Lower leg skin (tissue), 4 donors: ENCODE data around the gene MPZL1. TPM values are rescaled to one million over a fixed set of nuclear protein-coding genes. Genes with fewer than 3 reads are reported as not detected.

Source experiments
- DNase-seq, 2 donors: peaks; one replicate each; pipeline ENCODE4 v3.0.0-alpha.2; 2019; ENCODE audit warnings: low spot score in 2 of 2
- H3K4me3 ChIP-seq: fragments of 200-600 bp; sonication (generic); 2 replicates; pipeline ENCODE4 v1.5.1; 2017; ENCODE audit warnings: mild to moderate bottlenecking, low read depth; ENCODE audit not compliant: poor library complexity, severe bottlenecking
- POLR2A ChIP-seq, 2 donors: fragments of 450-650 bp; IDR thresholded peaks; one replicate each; pipeline ENCODE4 v1.6.1; 2016 to 2017; ENCODE audit warnings: antibody characterized with exemption in 2 of 2, mild to moderate bottlenecking in 1 of 2, moderate library complexity in 1 of 2
- WGBS, 2 donors: methylation state at CpG; one replicate each; pipeline ENCODE4 v1.1.5; 2018; 5-methylcytosine and 5-hydroxymethylcytosine counted together
- intact Hi-C: fragments of 100-400 bp; cut with DNase I; formaldehyde crosslinking; loops from one replicate; pipeline ENCODE4 v1.15.0; 2023; ENCODE audit warnings: low total_unique reads
- total RNA-seq, 4 donors: library from RNA; depleted of rRNA; stranded (reverse); fragments of >200 nt; gene quantifications; one replicate each; pipeline ENCODE4 v1.1.0, GENCODE V29; 2016
- TF ChIP-seq, protein P1 (sequence below), 3 donors: fragments of 450-650 bp; IDR thresholded peaks; one replicate each; pipeline ENCODE4 v1.5.1; 2016; ENCODE audit warnings: antibody characterized with exemption in 3 of 3, mild to moderate bottlenecking in 3 of 3, moderate library complexity in 2 of 3

MPZL1 gene
- total RNA-seq, 4 donors from 2014 or later, result 24.9 to 54.6 (median 30.9) TPM

DNA sequence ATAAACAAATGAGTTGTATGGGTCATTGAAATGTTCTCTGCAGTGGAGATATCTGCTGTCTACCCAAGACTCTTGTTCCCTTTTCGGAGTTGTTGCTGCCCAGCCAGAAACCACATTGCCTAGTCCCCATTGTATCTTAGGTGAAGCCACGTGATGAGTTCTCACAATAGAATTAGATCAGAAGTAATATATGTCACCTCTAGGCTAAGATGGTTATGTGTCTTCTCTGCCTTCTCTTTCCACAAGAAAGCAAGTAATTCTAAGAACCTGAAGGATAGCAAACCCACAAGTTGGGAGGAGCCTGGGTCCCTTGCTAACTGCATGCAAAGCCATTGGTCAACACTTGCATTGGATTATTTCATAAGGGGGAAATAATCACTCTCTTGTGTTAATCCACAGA lies 115.5 kb downstream of the MPZL1 start:
- DNase-seq, result no peak
- intact Hi-C loops, result no loop called here
- no peak overlapping the region for H3K4me3 ChIP-seq
- TF ChIP-seq, protein P1, sequence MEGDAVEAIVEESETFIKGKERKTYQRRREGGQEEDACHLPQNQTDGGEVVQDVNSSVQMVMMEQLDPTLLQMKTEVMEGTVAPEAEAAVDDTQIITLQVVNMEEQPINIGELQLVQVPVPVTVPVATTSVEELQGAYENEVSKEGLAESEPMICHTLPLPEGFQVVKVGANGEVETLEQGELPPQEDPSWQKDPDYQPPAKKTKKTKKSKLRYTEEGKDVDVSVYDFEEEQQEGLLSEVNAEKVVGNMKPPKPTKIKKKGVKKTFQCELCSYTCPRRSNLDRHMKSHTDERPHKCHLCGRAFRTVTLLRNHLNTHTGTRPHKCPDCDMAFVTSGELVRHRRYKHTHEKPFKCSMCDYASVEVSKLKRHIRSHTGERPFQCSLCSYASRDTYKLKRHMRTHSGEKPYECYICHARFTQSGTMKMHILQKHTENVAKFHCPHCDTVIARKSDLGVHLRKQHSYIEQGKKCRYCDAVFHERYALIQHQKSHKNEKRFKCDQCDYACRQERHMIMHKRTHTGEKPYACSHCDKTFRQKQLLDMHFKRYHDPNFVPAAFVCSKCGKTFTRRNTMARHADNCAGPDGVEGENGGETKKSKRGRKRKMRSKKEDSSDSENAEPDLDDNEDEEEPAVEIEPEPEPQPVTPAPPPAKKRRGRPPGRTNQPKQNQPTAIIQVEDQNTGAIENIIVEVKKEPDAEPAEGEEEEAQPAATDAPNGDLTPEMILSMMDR (IDR thresholded peaks at IDR 0.05), result no peak
- no peak for TF ChIP-seq POLR2A (IDR thresholded peaks at IDR 0.05)
- 48 to 83% methylated on average over 2 of the region's 2 CpGs for WGBS, 2 donors

- TF ChIP-seq, protein P1 (IDR thresholded peaks at IDR 0.05), result no peak
- no peak for TF ChIP-seq POLR2A (IDR thresholded peaks at IDR 0.05)
- DNase-seq, result no peak
- 72 to 83% methylated on average over 2 of the region's 2 CpGs for WGBS, 2 donors
- intact Hi-C loops, result no loop called here
- no peak overlapping the region for H3K4me3 ChIP-seq
Measured at GRCh38 chr1:167839009-167839408, 117.2 kb downstream of the MPZL1 start.

Other genes starting within 250 kb of the MPZL1 start
- gene CD247, start 203.5 kb upstream of the MPZL1 start, total RNA-seq, result under 1 TPM in 3 of 4 donors, not detected in 1; 0.27 to 0.61 (median 0.58) TPM
- gene CREG1, start 168.2 kb upstream of the MPZL1 start, total RNA-seq, result 100 to 1,000 TPM; 196 to 467 (median 339) TPM
- 1 to 10 TPM; 2.4 to 8.7 (median 4.4) TPM for gene RCSD1, start 91.8 kb upstream of the MPZL1 start, total RNA-seq
- under 1 TPM in 2 of 4 donors, not detected in 2; 0.07 to 0.10 TPM for gene ADCY10, start 192.2 kb downstream of the MPZL1 start, total RNA-seq
- 10 to 100 TPM; 31.9 to 57.7 (median 50.4) TPM for gene DCAF6, start 214.7 kb downstream of the MPZL1 start, total RNA-seq
- gene MPC2, start 215.1 kb downstream of the MPZL1 start, total RNA-seq, result 10 to 100 TPM; 12.1 to 33.7 (median 26.0) TPM